ENCODE data around the gene HLA-B. TPM values are rescaled to one million over a fixed set of nuclear protein-coding genes. Genes with fewer than 3 reads are reported as not detected.
"Not testable (repeated sequence)": the region's sequence is repeated elsewhere in the genome, so short reads cannot be mapped to it uniquely, and the experiment has no call there.

The HLA-B gene
- total RNA-seq, 2 experiments from 2014 or later, result 2,101 to 2,412 TPM

DNA sequence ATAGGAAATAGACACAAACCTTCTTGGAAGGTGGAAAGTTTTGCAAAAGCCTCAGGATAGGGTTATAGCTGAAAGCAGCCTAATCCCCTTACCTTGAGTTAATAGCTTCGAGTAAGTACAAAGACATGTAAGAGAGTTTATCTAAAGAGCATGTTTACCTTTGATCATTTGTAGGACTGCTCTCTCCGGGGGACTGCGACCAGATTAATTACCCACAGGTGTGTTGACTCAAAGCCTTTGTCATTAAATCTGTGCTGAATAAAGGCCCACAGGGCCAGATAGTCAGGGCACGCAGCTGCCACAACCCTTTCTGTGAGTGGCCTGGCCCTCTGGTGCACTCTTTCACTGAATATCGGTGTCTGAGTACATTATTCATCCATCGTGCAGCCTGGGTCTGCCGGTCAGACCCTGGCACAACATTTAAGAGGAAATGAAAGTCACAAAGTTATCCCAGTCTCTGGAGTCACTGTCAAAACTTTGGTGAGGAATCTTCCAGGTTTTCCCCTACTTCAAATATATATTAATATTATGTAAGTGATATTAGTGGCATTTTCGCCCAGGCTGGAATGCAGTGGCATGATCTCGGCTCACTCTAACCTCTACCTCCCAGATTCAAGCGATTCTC is 41.0 kb upstream of the HLA-B start:
- H3K36me3 Mint-ChIP-seq (ENCODE audit: low read depth), result peaks cover 2% of the 10 kb centered on the region
- H3K4me3 Mint-ChIP-seq, result no peak overlapping the region
- ATAC-seq (no peak), DNase-seq (no peak)
- H3K4me1 Mint-ChIP-seq, result peaks cover 33% of the 10 kb centered on the region
- intact Hi-C loops (cut with DNase I, micrococcal nuclease), result loop anchor here (1.0 kb wide), 1 partner anchor 43 kb away; no protein-coding TSS in a partner anchor
- no peaks in the 10 kb centered on the region for H3K27me3 Mint-ChIP-seq
- no peaks in the 10 kb centered on the region for H3K9me3 Mint-ChIP-seq (ENCODE audit: low read depth)
- POLR2A ChIA-PET, result no interaction called here
- H3K27ac Mint-ChIP-seq, result no peak overlapping the region
- CTCF ChIA-PET, result interaction anchor here (0.6 to 6.1 kb wide), 14 partner anchors 10 to 722 kb away, joined by 3 to 68 read pairs (median 3); partner anchors contain the start of gene CCHCR1

DNA sequence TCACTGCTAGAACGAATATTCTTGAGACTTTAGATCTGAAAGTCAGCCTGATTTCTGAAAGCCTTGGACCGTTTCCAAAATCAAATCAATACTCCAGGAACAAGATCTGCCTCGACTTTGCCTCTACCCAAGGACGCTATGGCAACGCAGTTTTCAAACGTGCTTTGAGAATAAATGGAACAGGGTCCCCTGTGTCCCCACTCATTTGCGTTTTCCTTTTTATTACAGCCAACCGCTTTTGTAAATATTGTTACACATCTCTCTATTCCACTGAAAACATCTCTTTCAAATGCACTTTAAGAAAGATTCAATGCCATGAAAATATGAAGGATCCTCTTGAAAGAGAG is 40.1 kb upstream of the HLA-B start:
- H3K9me3 Mint-ChIP-seq (ENCODE audit: low read depth); H3K27ac Mint-ChIP-seq; H3K27me3 Mint-ChIP-seq; H3K4me3 Mint-ChIP-seq; ATAC-seq; H3K36me3 Mint-ChIP-seq (ENCODE audit: low read depth); DNase-seq; POLR2A ChIA-PET: not testable (repeated sequence)
- H3K4me1 Mint-ChIP-seq, result peaks cover 25% of the 10 kb centered on the region
- CTCF ChIA-PET, result interaction anchor here (0.6 to 6.1 kb wide), 9 partner anchors 17 to 239 kb away, joined by 3 to 68 read pairs (median 4); partner anchors contain the start of gene CCHCR1
- intact Hi-C loops (cut with DNase I, micrococcal nuclease), result loop anchor here (1.0 kb wide), 1 partner anchor 44 kb away; no protein-coding TSS in a partner anchor

DNA sequence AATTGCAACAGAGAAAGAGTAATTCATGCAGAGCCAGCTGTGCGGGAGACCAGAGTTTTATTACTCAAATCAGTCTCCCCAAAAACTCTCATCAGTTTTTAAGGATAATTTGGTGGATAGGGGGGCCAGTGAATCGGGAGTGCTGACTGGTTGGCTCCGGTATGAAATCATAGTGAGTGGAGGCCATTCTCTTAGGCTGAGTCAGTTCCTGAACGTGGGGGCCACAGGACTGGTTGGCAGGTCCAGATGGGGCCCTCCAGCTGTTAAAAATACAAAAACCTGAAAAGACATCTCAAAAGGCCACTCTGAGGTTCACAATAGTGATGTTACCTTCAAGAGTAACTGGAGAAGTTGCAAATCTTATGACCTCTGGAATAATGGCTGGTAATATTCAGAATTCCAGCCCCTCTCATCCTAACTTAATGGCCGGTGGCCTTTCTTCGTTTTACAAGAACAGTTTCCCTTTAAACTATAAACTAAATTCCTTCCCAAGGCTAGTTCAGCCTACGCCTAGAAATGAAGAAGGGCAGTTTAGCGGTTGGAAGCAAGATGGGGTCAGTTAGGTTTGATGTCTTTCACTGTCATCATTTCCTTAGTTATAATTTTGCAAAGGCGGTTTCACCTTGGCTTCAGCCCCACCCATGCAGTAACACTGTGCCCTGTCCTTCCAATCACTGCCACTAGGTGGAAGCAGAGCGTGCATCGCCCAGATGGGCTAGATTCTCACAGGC is 39.6 kb upstream of the HLA-B start:
- Mint-ChIP-seq H3K4me1 (peaks cover 20% of the 10 kb centered on the region), H3K4me3 (no peak overlapping the region), H3K36me3 (ENCODE audit: low read depth) (peaks cover 2% of the 10 kb centered on the region), H3K9me3 (ENCODE audit: low read depth) (no peaks in the 10 kb centered on the region), H3K27ac (no peak overlapping the region), H3K27me3 (no peaks in the 10 kb centered on the region)
- intact Hi-C loops (cut with DNase I, micrococcal nuclease), result loop anchor here (1.0 kb wide), 1 partner anchor 45 kb away; no protein-coding TSS in a partner anchor
- CTCF ChIA-PET, result interaction anchor here (1.0 to 6.1 kb wide), 6 partner anchors 30 to 239 kb away, joined by 3 to 68 read pairs (median 4); partner anchors contain the start of gene CCHCR1
- POLR2A ChIA-PET, result no interaction called here
- ATAC-seq (peak; percentile 64), DNase-seq (peak; percentile 92)

DNA sequence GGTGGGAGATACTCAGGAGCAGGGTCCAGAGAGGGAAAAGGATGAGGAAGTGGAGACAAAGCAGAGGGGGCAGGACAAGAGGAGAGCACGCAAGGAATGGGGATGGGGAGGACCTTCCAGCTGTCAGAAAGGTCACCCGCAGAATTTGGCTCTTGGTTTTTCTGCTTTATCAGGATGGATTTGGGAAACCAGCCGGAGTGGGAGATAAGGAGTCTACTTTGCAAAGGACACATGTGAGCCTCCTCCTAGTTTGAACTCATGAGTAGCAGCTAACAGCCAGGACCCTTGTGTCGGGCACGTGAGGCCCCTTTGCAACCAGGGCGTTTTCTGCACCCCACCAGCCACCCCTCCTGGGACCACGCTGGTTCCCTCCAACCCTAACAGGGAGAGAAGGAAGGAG is 38.9 kb upstream of the HLA-B start:
- H3K4me1 Mint-ChIP-seq, result peaks cover 12% of the 10 kb centered on the region
- H3K27me3 Mint-ChIP-seq, result no peaks in the 10 kb centered on the region
- ChIA-PET POLR2A (no interaction called here), CTCF (no interaction called here)
- no peaks in the 10 kb centered on the region for H3K9me3 Mint-ChIP-seq (ENCODE audit: low read depth)
- DNase-seq, result no peak
- H3K27ac Mint-ChIP-seq, result no peak overlapping the region
- peaks cover 2% of the 10 kb centered on the region for H3K36me3 Mint-ChIP-seq (ENCODE audit: low read depth)
- H3K4me3 Mint-ChIP-seq, result no peak overlapping the region
- intact Hi-C loops (cut with DNase I, micrococcal nuclease), result no loop called here
- no peak for ATAC-seq

DNA sequence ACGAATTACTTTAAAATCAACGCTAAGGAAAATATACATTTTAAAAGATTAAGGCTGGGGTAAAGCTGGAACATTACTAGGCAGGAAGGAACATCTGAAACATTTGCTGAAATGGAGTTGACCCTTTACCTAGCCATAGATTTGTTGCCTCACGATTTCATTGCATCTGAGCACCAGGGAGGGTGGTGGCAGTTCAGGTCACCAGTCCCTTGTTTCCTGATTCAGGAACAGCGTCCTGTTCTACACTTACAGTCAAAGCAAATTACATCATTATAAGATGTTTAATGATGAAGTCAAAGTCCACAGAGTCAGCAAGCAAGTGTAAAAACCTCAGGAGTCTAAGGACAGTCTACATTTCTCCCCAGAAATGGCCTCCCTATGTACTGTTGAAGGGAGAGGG is 37.4 kb upstream of the HLA-B start:
- Mint-ChIP-seq H3K9me3 (ENCODE audit: low read depth) (no peaks in the 10 kb centered on the region), H3K4me3 (no peak overlapping the region), H3K27me3 (no peaks in the 10 kb centered on the region), H3K4me1 (peaks cover 10% of the 10 kb centered on the region), H3K36me3 (ENCODE audit: low read depth) (no peaks in the 10 kb centered on the region), H3K27ac (no peak overlapping the region)
- POLR2A ChIA-PET, result no interaction called here
- CTCF ChIA-PET, result interaction anchor here (0.6 to 1.2 kb wide), 2 partner anchors 13 to 57 kb away, joined by 3 to 5 read pairs; no protein-coding TSS in a partner anchor
- DNase-seq, result no peak
- no peak for ATAC-seq
- intact Hi-C loops (cut with DNase I, micrococcal nuclease), result no loop called here

DNA sequence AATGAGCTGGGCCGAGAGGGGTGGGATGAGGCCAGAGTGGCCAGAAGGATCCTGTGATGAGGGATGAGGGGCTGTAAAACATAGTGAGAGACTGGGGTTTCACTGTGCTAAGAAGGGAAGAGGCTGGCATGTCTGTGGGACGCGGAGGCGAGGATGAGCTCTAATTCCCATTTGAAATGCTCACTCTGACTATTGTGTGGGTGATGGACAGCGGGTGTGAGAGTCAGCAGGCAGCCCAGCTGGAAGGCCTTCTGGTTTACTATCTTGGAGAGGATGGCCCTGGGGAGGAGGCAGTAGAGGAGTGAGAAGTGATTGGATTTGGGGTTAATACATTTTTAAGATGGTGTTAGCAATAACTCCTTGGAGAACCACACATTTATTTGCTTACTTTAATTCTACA is 37.0 kb upstream of the HLA-B start:
- Mint-ChIP-seq H3K9me3 (ENCODE audit: low read depth) (no peaks in the 10 kb centered on the region), H3K4me3 (no peak overlapping the region), H3K27ac (no peak overlapping the region), H3K27me3 (no peaks in the 10 kb centered on the region), H3K36me3 (ENCODE audit: low read depth) (no peaks in the 10 kb centered on the region), H3K4me1 (peaks cover 9% of the 10 kb centered on the region)
- DNase-seq (no peak), ATAC-seq (no peak)
- intact Hi-C loops (cut with DNase I, micrococcal nuclease), result loop anchor here in 1 of 2 experiments (1.0 kb wide), 1 partner anchor 95 kb away; no protein-coding TSS in a partner anchor
- CTCF ChIA-PET, result interaction anchor here (0.6 to 1.2 kb wide), 2 partner anchors 12 to 57 kb away, joined by 3 to 5 read pairs; no protein-coding TSS in a partner anchor
- POLR2A ChIA-PET, result no interaction called here

DNA sequence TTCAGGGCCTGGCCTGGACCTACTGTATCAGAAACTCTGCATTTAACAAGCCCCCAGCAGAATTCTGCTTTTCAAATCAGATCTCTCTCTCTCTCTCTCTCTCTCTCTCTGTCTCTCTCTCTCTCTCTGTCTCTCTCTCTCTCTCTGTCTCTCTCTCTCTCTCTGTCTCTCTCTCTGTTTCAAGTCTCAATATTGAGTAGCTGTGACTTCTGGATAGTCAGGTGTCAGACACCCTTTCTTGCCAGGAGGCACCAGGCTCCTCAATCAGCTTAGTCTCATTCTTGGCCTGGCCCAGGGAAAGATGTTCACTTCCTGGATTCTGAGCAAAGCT is 32.8 kb upstream of the HLA-B start:
- POLR2A ChIA-PET; intact Hi-C loops (cut with DNase I, micrococcal nuclease); H3K27me3 Mint-ChIP-seq; H3K27ac Mint-ChIP-seq; CTCF ChIA-PET; H3K4me1 Mint-ChIP-seq; H3K4me3 Mint-ChIP-seq; DNase-seq; H3K36me3 Mint-ChIP-seq (ENCODE audit: low read depth); H3K9me3 Mint-ChIP-seq (ENCODE audit: low read depth); ATAC-seq: not testable (repeated sequence)

DNA sequence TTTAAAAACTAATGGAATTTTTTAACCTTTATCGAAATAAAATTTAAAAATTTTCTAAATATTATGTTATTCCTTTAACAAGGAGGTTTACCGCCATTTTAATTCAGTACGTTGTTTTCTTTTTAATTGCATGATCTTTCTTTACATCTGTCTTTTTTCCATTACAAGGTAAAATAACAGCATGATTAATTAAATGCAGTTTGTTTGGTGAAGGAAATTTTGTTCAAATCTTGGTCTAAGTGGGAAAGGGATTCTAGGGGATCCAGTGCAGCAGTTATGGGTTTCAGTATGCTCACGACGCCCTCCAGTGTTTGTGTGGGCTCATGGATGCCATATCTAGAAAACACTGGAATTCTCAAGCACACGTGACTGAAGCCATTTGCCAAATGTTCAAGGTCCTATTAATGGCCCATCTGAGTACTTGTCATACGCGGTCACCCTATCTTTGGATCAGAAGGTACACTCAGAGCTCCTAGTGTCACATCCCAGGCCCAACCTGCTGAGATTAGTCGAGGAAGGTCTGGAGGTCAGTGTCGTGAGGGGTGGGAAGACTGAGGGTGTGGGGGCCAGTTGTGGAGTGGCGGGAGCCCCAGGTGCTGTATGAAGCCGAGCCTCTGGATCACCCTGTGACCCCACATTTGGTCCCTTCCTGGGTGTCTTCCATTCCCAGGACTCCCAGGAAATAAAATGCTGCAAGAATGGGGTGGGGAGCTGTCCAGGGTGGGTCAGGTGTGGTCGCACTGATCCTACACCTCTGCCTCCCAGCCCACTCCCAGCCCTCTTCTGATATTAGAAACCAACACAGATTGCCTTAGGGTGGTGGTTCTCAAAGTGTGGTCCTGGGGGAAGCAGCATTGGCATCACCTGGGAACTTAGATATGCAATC is 32.2 kb upstream of the HLA-B start:
- H3K4me3 Mint-ChIP-seq; H3K36me3 Mint-ChIP-seq (ENCODE audit: low read depth); H3K27me3 Mint-ChIP-seq; H3K9me3 Mint-ChIP-seq (ENCODE audit: low read depth); H3K27ac Mint-ChIP-seq; DNase-seq; POLR2A ChIA-PET; H3K4me1 Mint-ChIP-seq; CTCF ChIA-PET: not testable (repeated sequence)
- intact Hi-C loops (cut with DNase I, micrococcal nuclease), result loop anchor here in 1 of 2 experiments (1.0 kb wide), 1 partner anchor 96 kb away; no protein-coding TSS in a partner anchor
- peak; percentile 58 for ATAC-seq

DNA sequence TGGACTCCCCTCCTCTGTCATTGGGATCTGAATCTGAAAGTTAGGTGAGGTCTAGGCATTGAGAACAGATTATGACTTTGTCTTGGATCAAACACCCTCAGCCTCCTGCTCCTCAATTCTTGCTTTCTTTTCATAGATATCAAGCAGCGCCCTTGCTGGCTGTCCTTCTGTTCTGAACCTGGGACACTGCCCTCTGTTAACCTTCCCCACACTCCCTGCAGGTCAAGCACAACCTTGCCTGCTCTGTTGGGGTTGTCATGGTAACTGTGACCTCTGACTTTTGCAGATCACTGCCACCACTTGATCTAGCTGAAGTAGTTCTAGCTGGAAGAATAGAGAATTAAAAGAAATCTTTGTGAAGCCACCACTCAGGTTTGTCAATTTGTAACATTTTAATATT is 30.0 kb upstream of the HLA-B start:
- no peak overlapping the region for H3K27ac Mint-ChIP-seq
- H3K9me3 Mint-ChIP-seq (ENCODE audit: low read depth), result no peaks in the 10 kb centered on the region
- no peak overlapping the region for H3K4me3 Mint-ChIP-seq
- DNase-seq (no peak), ATAC-seq (no peak)
- no peaks in the 10 kb centered on the region for H3K27me3 Mint-ChIP-seq
- intact Hi-C loops (cut with DNase I, micrococcal nuclease), result loop anchor here in 1 of 2 experiments (1.0 kb wide), 1 partner anchor 98 kb away; no protein-coding TSS in a partner anchor
- no peaks in the 10 kb centered on the region for H3K36me3 Mint-ChIP-seq (ENCODE audit: low read depth)
- POLR2A ChIA-PET, result no interaction called here
- CTCF ChIA-PET, result no interaction called here
- H3K4me1 Mint-ChIP-seq, result peaks cover 3% of the 10 kb centered on the region

DNA sequence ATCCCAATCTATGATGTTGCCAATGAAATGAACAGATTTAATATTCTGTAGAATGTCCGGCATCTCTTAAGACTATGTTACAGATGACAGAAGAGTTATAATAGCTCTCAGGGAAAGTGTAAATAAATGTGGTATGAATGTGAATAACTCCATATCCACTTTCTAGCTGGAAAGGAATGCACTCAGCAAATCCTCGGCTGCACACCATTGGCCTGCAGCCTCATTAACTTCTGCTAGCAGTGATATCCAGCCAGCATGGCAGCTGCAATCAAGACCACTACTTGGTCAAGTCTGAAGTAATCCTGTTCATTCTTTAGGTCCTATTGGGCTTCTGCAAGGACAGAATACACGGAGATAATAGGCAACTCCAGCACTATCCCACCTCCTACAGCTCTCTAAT is 29.1 kb upstream of the HLA-B start:
- DNase-seq (no peak), ATAC-seq (no peak)
- Mint-ChIP-seq H3K9me3 (ENCODE audit: low read depth) (no peaks in the 10 kb centered on the region), H3K4me1 (peaks cover 3% of the 10 kb centered on the region), H3K4me3 (no peak overlapping the region), H3K27ac (no peak overlapping the region), H3K27me3 (peaks cover under 1% of the 10 kb centered on the region), H3K36me3 (ENCODE audit: low read depth) (no peaks in the 10 kb centered on the region)
- POLR2A ChIA-PET, result no interaction called here
- CTCF ChIA-PET, result no interaction called here
- intact Hi-C loops (cut with DNase I, micrococcal nuclease), result loop anchor here in 1 of 2 experiments (1.0 kb wide), 1 partner anchor 99 kb away; no protein-coding TSS in a partner anchor

DNA sequence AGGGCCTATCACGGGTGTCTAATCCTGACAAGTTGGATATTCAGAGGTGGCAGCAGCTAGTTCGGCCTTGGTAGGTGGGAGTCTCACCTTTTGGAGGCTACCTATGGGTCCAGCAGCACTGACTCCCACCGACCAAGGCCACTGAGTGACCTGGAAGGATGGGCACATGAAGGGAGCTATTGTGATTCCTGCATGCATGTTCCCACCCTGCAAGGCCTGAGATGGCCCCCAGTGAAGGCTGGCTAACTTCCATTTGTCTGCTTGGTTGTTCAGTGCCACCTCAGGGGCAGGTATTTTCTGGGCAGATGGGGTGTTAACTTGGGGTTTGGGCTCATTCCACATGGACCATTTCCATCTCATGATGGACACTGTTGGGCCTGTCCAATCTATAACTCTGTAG is 28.1 kb upstream of the HLA-B start:
- ChIA-PET POLR2A (interaction anchor here (0.6 kb wide), 1 partner anchor 47 kb away, joined by 3 read pairs; no protein-coding TSS in a partner anchor), CTCF (no interaction called here)
- H3K27ac Mint-ChIP-seq, result no peak overlapping the region
- H3K9me3 Mint-ChIP-seq (ENCODE audit: low read depth), result no peaks in the 10 kb centered on the region
- H3K36me3 Mint-ChIP-seq (ENCODE audit: low read depth), result no peaks in the 10 kb centered on the region
- DNase-seq (no peak), ATAC-seq (no peak)
- intact Hi-C loops (cut with DNase I, micrococcal nuclease), result no loop called here
- peaks cover 3% of the 10 kb centered on the region for H3K4me1 Mint-ChIP-seq
- H3K27me3 Mint-ChIP-seq, result peaks cover 4% of the 10 kb centered on the region
- H3K4me3 Mint-ChIP-seq, result no peak overlapping the region
